Measurements from ENCODE around the gene NUAK2.
"Not testable (repeated sequence)": the region's sequence is repeated elsewhere in the genome, so short reads cannot be mapped to it uniquely, and the experiment has no call there.

NUAK2 gene

GRCh38 chr1:205321162-205321958 lies at the start of gene NUAK2:
Gene NUAK2 (minus strand): TSS chr1:205321745. CDS start chr1:205321628, 117 bp downstream.
- peak; percentile 75 to 80 for DNase-seq (ENCODE audit: low read depth in 1 of 2, low spot score in 1 of 2)

- no peak for DNase-seq (ENCODE audit: low read depth in 1 of 2, low spot score in 1 of 2)
Observed at GRCh38 chr1:205370780-205371179, 49.2 kb upstream of the NUAK2 start.

- DNase-seq (ENCODE audit: low read depth in 1 of 2, low spot score in 1 of 2): no peak
Observed at GRCh38 chr1:205369701-205370123, 48.2 kb upstream of the NUAK2 start.

GRCh38 chr1:205368478-205368877 lies 46.9 kb upstream of the NUAK2 start:
- DNase-seq (ENCODE audit: low read depth in 1 of 2, low spot score in 1 of 2): no peak

- DNase-seq (ENCODE audit: low read depth in 1 of 2, low spot score in 1 of 2): no peak
Observed at GRCh38 chr1:205365945-205366463, 44.5 kb upstream of the NUAK2 start.

- DNase-seq (ENCODE audit: low read depth in 1 of 2, low spot score in 1 of 2): not testable (repeated sequence)
Observed at GRCh38 chr1:205365086-205365485, 43.5 kb upstream of the NUAK2 start.

- no peak for DNase-seq (ENCODE audit: low read depth in 1 of 2, low spot score in 1 of 2)
Observed at GRCh38 chr1:205360891-205361290, 39.3 kb upstream of the NUAK2 start.

- DNase-seq (ENCODE audit: low read depth in 1 of 2, low spot score in 1 of 2): no peak
Observed at GRCh38 chr1:205359771-205360565, 38.4 kb upstream of the NUAK2 start.

- DNase-seq (ENCODE audit: low read depth in 1 of 2, low spot score in 1 of 2): no peak
Observed at GRCh38 chr1:205358579-205358978, 37.0 kb upstream of the NUAK2 start.

GRCh38 chr1:205357567-205357966 lies 36.0 kb upstream of the NUAK2 start:
- DNase-seq (ENCODE audit: low read depth in 1 of 2, low spot score in 1 of 2): no peak

- DNase-seq (ENCODE audit: low read depth in 1 of 2, low spot score in 1 of 2): no peak
Observed at GRCh38 chr1:205356440-205357139, 35.0 kb upstream of the NUAK2 start, which contains the start of gene KLHDC8A. Gene KLHDC8A (minus strand): TSS chr1:205356922. CDS start chr1:205343604, 13,318 bp downstream.

GRCh38 chr1:205355075-205355453 lies 33.5 kb upstream of the NUAK2 start:
- DNase-seq (ENCODE audit: low read depth in 1 of 2, low spot score in 1 of 2): no peak

- DNase-seq (ENCODE audit: low read depth in 1 of 2, low spot score in 1 of 2): peak in 1 of 2 donors; percentile 11
Observed at GRCh38 chr1:205354259-205355074, 32.9 kb upstream of the NUAK2 start.

GRCh38 chr1:205353612-205354011 lies 32.1 kb upstream of the NUAK2 start:
- DNase-seq (ENCODE audit: low read depth in 1 of 2, low spot score in 1 of 2): no peak

- DNase-seq (ENCODE audit: low read depth in 1 of 2, low spot score in 1 of 2): no peak
Observed at GRCh38 chr1:205353191-205353590, 31.6 kb upstream of the NUAK2 start.

- DNase-seq (ENCODE audit: low read depth in 1 of 2, low spot score in 1 of 2): no peak
Observed at GRCh38 chr1:205351984-205352713, 30.6 kb upstream of the NUAK2 start.

GRCh38 chr1:205350691-205351141 lies 29.2 kb upstream of the NUAK2 start:
- no peak for DNase-seq (ENCODE audit: low read depth in 1 of 2, low spot score in 1 of 2)

GRCh38 chr1:205350124-205350523 lies 28.6 kb upstream of the NUAK2 start:
- no peak for DNase-seq (ENCODE audit: low read depth in 1 of 2, low spot score in 1 of 2)

Measured in stimulated activated CD4-positive, alpha-beta T cell treated with anti-CD3 and anti-CD28 coated beads, Interleukin-15, amount 100 ng/mL, for 1 hour (primary cell).